ENCODE measurements around the gene AUP1. TPM values are rescaled to one million over a fixed set of nuclear protein-coding genes. Genes with fewer than 3 reads are reported as not detected.

Gene AUP1
- total and polyA plus RNA-seq, 2 donors (not counting 1 experiment from before 2014, with no cell fraction given) = 54.0 to 70.4 TPM

DNA sequence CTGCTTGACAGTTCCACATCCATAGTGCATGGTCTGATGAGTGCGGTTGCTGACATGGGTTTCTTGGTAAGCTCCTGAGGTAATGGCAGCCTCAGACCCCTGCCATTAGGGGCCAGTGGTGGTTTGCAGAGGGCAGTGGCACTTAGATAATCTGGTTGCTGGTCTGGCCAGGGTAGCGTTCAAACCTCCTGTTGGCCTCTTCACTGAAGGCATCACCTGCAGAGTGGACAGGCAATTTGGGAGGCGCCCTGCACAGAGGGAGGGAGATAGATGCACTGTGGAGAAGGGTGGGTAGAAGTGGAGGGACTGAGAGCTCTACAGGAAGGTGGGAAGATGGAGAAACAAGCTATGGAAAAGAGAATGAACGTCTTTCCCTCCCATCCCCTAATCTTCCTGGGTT, 4.0 kb upstream of the AUP1 start:
- Histone ChIP-seq H3K4me3 (replicated peaks in 1 of 4; ENCODE audit: control extremely low read depth in 1 of 4, insufficient read depth in 1 of 4, low read depth in 3 of 4, low read length in 4 of 4) (no peak overlapping the region), H3K79me2 (ENCODE audit: control insufficient read depth, insufficient read depth, low read length) (peaks cover 12% of the 10 kb centered on the region), H3K4me1 (ENCODE audit: control insufficient read depth, extremely low read depth, insufficient read depth, low read length) (peaks cover 7% of the 10 kb centered on the region), H4K20me1 (ENCODE audit: control insufficient read depth, extremely low read depth, insufficient read depth, low read length) (no peaks in the 10 kb centered on the region), H3K4me2 (ENCODE audit: extremely low read depth, insufficient read depth, low read length) (no peak overlapping the region), H3K9me3 (ENCODE audit: control insufficient read depth, insufficient read depth, low read depth, low read length) (no peaks in the 10 kb centered on the region), H3K9ac (ENCODE audit: insufficient read depth, low read length) (no peak overlapping the region), H3K27me3 (ENCODE audit: control insufficient read depth, insufficient read depth, low read length) (peaks cover 2% of the 10 kb centered on the region), H3K36me3 (ENCODE audit: control insufficient read depth, insufficient read depth, low read length) (peaks cover 5% of the 10 kb centered on the region), H3K27ac (ENCODE audit: insufficient read depth, low read length) (no peak overlapping the region), H2AFZ (ENCODE audit: low read length) (no peak overlapping the region)
- DNase-seq (ENCODE audit: low read depth in 2 of 2) = no peak
- no peak for TF ChIP-seq EZH2 (IDR thresholded peaks at IDR 0.05; ENCODE audit: low read length, missing control alignments)
- TF ChIP-seq, protein P1, sequence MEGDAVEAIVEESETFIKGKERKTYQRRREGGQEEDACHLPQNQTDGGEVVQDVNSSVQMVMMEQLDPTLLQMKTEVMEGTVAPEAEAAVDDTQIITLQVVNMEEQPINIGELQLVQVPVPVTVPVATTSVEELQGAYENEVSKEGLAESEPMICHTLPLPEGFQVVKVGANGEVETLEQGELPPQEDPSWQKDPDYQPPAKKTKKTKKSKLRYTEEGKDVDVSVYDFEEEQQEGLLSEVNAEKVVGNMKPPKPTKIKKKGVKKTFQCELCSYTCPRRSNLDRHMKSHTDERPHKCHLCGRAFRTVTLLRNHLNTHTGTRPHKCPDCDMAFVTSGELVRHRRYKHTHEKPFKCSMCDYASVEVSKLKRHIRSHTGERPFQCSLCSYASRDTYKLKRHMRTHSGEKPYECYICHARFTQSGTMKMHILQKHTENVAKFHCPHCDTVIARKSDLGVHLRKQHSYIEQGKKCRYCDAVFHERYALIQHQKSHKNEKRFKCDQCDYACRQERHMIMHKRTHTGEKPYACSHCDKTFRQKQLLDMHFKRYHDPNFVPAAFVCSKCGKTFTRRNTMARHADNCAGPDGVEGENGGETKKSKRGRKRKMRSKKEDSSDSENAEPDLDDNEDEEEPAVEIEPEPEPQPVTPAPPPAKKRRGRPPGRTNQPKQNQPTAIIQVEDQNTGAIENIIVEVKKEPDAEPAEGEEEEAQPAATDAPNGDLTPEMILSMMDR (conservative IDR thresholded peaks at IDR 0.05 in 1 of 2, IDR thresholded peaks at IDR 0.05 in 1 of 2; ENCODE audit: low read depth in 1 of 2, low read length in 2 of 2) = no peak

DNA sequence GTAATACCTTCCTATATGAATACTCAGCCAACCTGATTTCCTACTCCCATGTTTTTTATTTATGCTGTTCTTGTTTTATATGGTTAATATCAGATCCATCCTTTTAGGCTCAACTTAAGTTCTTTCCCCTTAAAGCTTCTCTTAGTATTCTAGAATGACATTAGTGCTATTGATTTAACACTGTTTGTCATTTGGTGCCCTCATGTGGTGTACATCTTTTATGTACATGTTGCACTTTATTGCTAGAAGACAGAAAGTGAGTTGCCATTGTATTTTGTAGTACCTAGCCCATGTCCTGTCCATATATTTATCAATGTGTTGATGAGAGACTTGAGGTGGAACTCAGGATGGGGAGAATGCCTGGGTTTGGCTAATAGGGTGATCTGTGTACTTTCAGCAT, 2.7 kb upstream of the AUP1 start:
- Histone ChIP-seq H3K4me2 (ENCODE audit: extremely low read depth, insufficient read depth, low read length) (no peak overlapping the region), H4K20me1 (ENCODE audit: control insufficient read depth, extremely low read depth, insufficient read depth, low read length) (no peaks in the 10 kb centered on the region), H2AFZ (ENCODE audit: low read length) (no peak overlapping the region), H3K4me1 (ENCODE audit: control insufficient read depth, extremely low read depth, insufficient read depth, low read length) (peaks cover 7% of the 10 kb centered on the region), H3K36me3 (ENCODE audit: control insufficient read depth, insufficient read depth, low read length) (peaks cover 14% of the 10 kb centered on the region), H3K4me3 (replicated peaks in 1 of 4; ENCODE audit: control extremely low read depth in 1 of 4, insufficient read depth in 1 of 4, low read depth in 3 of 4, low read length in 4 of 4) (no peak overlapping the region), H3K9ac (ENCODE audit: insufficient read depth, low read length) (no peak overlapping the region), H3K79me2 (ENCODE audit: control insufficient read depth, insufficient read depth, low read length) (peaks cover 23% of the 10 kb centered on the region), H3K27ac (ENCODE audit: insufficient read depth, low read length) (no peak overlapping the region), H3K9me3 (ENCODE audit: control insufficient read depth, insufficient read depth, low read depth, low read length) (no peaks in the 10 kb centered on the region), H3K27me3 (ENCODE audit: control insufficient read depth, insufficient read depth, low read length) (no peaks in the 10 kb centered on the region)
- no peak for TF ChIP-seq EZH2 (IDR thresholded peaks at IDR 0.05; ENCODE audit: low read length, missing control alignments)
- TF ChIP-seq, protein P1 (conservative IDR thresholded peaks at IDR 0.05 in 1 of 2, IDR thresholded peaks at IDR 0.05 in 1 of 2; ENCODE audit: low read depth in 1 of 2, low read length in 2 of 2) = peak in 1 of 2 donors; percentile 30
- DNase-seq (ENCODE audit: low read depth in 2 of 2) = peak in 1 of 2 donors; percentile 76

DNA sequence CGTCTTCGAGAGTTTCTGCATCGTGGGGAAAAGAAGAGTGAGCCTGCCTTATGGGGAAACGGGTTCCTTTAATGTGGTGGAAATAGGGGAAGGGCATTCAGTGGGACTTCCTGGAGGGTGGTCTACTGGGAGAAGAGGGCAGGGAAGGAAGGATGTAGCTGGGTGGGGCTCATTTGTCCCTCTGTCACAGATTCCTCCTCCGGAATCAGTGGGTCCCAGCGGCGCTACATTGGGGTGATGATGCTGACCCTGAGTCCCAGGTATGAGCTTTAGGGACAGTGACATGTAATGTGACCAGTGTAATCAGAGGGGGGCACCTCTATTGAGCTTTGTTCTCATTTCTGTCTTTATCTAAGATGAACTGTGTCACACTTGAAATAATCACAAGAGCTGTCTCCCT, 2.2 kb upstream of the AUP1 start:
- no peaks in the 10 kb centered on the region for H3K9me3 ChIP-seq (ENCODE audit: control insufficient read depth, insufficient read depth, low read depth, low read length)
- H2AFZ ChIP-seq (ENCODE audit: low read length) = no peak overlapping the region
- H4K20me1 ChIP-seq (ENCODE audit: control insufficient read depth, extremely low read depth, insufficient read depth, low read length) = no peaks in the 10 kb centered on the region
- peaks cover 7% of the 10 kb centered on the region for H3K4me1 ChIP-seq (ENCODE audit: control insufficient read depth, extremely low read depth, insufficient read depth, low read length)
- H3K36me3 ChIP-seq (ENCODE audit: control insufficient read depth, insufficient read depth, low read length) = peaks cover 19% of the 10 kb centered on the region
- no peak overlapping the region for H3K9ac ChIP-seq (ENCODE audit: insufficient read depth, low read length)
- H3K27ac ChIP-seq (ENCODE audit: insufficient read depth, low read length) = no peak overlapping the region
- H3K79me2 ChIP-seq (ENCODE audit: control insufficient read depth, insufficient read depth, low read length) = peaks cover 25% of the 10 kb centered on the region
- H3K27me3 ChIP-seq (ENCODE audit: control insufficient read depth, insufficient read depth, low read length) = no peaks in the 10 kb centered on the region
- no peak for TF ChIP-seq EZH2 (IDR thresholded peaks at IDR 0.05; ENCODE audit: low read length, missing control alignments)
- TF ChIP-seq, protein P1 (conservative IDR thresholded peaks at IDR 0.05 in 1 of 2, IDR thresholded peaks at IDR 0.05 in 1 of 2; ENCODE audit: low read depth in 1 of 2, low read length in 2 of 2) = no peak
- peak overlapping the region in 1 of 4 experiments; percentile 97 for H3K4me3 ChIP-seq (replicated peaks in 1 of 4; ENCODE audit: control extremely low read depth in 1 of 4, insufficient read depth in 1 of 4, low read depth in 3 of 4, low read length in 4 of 4)
- no peak overlapping the region for H3K4me2 ChIP-seq (ENCODE audit: extremely low read depth, insufficient read depth, low read length)
- no peak for DNase-seq (ENCODE audit: low read depth in 2 of 2)
